Measurements from ENCODE around the gene DDX10.

- TF ChIP-seq POLR2AphosphoS5 (IDR thresholded peaks at IDR 0.05) (no peak), CTCF (IDR thresholded peaks at IDR 0.05) (peak in 2 of 4 experiments; percentile 14 to 17)
Measured at GRCh38 chr11:108871152-108871551, 206.3 kb downstream of the DDX10 start.
